Suprapubic skin (tissue), 4 donors: ENCODE measurements around the gene ZC3H12C.

Experiments used
- EP300 ChIP-seq: sonication (generic); formaldehyde crosslinking; IDR thresholded peaks from one replicate; pipeline ENCODE4 v1.6.1; 2017; ENCODE audit warnings: antibody characterized with exemption
- POLR2A ChIP-seq, 2 donors: fragments of 450-650 bp; IDR thresholded peaks; one replicate each; pipeline ENCODE4 v1.6.1; 2017; ENCODE audit warnings: antibody characterized with exemption in 2 of 2, mild to moderate bottlenecking in 2 of 2, moderate library complexity in 2 of 2
- POLR2AphosphoS5 ChIP-seq, 3 donors: sonication (generic); formaldehyde crosslinking; IDR thresholded peaks; one replicate each; pipeline ENCODE4 v1.6.1; 2017; ENCODE audit warnings: antibody characterized with exemption in 3 of 3
- TF ChIP-seq, protein P1 (sequence below), 2 donors: fragments of 200-600 bp in 1 of 2; fragments of 450-650 bp in 1 of 2; sonication (generic) in 1 of 2; IDR thresholded peaks; one replicate each; pipeline ENCODE4 v1.5.1; 2016 to 2019; ENCODE audit warnings: antibody characterized with exemption in 2 of 2, mild to moderate bottlenecking in 1 of 2, moderate library complexity in 1 of 2

DNA sequence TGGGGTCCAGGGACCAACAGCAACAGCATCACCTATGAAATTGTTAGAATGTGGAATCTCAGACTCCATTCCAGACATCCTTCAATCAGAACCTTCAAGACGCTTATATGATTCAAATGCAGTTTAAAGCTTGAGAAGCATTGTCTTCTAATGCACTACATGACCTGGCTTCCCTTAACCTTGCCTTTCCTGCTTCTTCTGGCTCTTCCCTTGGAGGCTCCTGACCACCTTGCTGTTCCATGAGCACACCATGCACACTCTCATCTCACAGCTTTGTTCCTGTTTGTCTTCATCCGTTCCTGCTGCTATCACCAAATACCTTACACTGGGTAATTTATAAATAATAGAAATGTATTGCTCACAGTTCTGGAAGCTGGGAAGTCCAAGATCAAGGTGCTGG is 26.1 kb downstream of the ZC3H12C start:
- TF ChIP-seq, protein P1, sequence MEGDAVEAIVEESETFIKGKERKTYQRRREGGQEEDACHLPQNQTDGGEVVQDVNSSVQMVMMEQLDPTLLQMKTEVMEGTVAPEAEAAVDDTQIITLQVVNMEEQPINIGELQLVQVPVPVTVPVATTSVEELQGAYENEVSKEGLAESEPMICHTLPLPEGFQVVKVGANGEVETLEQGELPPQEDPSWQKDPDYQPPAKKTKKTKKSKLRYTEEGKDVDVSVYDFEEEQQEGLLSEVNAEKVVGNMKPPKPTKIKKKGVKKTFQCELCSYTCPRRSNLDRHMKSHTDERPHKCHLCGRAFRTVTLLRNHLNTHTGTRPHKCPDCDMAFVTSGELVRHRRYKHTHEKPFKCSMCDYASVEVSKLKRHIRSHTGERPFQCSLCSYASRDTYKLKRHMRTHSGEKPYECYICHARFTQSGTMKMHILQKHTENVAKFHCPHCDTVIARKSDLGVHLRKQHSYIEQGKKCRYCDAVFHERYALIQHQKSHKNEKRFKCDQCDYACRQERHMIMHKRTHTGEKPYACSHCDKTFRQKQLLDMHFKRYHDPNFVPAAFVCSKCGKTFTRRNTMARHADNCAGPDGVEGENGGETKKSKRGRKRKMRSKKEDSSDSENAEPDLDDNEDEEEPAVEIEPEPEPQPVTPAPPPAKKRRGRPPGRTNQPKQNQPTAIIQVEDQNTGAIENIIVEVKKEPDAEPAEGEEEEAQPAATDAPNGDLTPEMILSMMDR (IDR thresholded peaks at IDR 0.05): no peak
- TF ChIP-seq POLR2A (IDR thresholded peaks at IDR 0.05) (no peak), POLR2AphosphoS5 (IDR thresholded peaks at IDR 0.05) (no peak), EP300 (no peak)
